NOMO-1 treated with DMSO at 0.1 percent for 48 hours (cell line): ENCODE results near the gene FAM241A.
"Not testable (repeated sequence)": the region's sequence is repeated elsewhere in the genome, so short reads cannot be mapped to it uniquely, and the experiment has no call there.

Experiments used
- DNase-seq: peaks from one replicate; lab custom pipeline; 2025; ENCODE audit not compliant: unreplicated experiment; lab: John Stamatoyannopoulos, UW

Gene FAM241A

GRCh38 chr4:112136551-112136950 lies 8.7 kb upstream of the FAM241A start:
- no peak for DNase-seq

- no peak for DNase-seq
Observed at GRCh38 chr4:112138538-112138937, 6.7 kb upstream of the FAM241A start.

GRCh38 chr4:112140536-112140935 lies 4.7 kb upstream of the FAM241A start:
- no peak for DNase-seq

- DNase-seq: no peak
Observed at GRCh38 chr4:112141366-112142138, 3.7 kb upstream of the FAM241A start.

DNA sequence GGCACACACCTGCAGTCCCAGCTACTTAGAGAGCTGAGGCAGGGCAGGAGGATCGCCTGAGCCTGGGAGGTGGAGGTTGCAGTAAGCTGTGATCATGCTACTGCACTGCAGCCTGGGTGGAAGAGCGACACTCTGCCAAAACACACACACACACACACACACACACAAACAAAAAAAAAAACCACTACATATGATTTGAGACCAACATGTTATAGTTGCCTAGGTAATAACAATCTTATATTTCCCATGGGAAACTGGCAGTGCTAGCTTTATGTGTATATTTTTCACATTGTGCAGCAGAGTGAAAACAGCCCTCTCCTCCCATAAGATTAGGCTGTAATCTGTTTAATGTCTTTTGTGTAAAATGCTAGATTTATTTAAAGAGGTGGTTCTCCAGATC lies 3.1 kb upstream of the FAM241A start:
- DNase-seq: no peak

- DNase-seq: no peak
Observed at GRCh38 chr4:112143781-112144180, 1.5 kb upstream of the FAM241A start.

DNA sequence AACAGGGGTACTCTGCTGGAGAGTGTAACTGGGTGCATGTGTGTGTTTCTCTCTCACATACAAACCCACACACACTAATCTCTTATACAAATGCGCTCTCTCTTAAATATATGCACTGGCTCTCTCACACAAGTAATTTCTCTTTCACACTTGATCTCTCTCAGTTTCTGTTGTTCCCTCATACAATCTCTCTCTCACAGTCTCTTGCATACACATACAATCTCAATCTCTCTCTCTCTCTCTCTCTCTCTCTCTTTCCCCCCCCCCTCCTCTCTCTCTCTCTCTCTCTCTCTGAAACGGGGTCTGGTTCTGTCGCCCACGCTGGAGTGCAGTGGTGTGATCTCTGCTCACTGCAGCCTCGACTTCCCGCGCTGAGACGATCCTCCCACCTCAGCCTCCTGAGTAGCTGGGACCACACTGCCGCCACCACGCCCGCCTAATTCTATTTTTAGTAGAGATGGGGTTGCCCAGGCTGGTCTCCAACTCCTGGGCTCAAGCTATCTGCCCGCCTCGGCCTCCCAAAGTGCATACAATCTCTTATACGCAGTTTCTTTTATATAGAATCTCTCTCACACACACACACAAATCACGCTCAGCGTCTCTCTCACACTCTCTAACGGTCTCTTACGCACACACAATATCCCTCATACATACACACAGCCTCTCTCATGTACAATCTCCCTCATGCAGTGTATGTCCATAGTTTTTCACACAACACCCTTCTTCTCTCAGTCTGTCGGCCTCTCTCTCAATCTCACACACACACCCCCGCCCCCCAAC lies 518 bp upstream of the FAM241A start:
- no peak for DNase-seq

- DNase-seq: peak; percentile 59
Observed at GRCh38 chr4:112145790-112146501, 692 bp downstream of the FAM241A start.

DNA sequence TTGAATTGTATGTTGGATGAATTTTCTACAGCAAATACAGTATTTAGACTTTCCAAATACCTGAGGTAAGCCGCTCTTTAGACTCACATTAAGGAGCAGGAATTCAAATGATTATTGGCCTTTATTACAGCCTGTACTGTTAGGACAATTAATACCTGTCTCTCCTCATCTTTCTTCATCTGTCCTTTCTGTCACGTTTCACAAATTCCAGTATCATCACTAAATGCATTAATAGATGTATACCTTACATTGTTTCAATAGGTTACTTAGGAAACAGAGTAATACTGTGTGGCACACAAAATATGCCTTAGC lies 1.2 kb downstream of the FAM241A start:
- no peak for DNase-seq

DNA sequence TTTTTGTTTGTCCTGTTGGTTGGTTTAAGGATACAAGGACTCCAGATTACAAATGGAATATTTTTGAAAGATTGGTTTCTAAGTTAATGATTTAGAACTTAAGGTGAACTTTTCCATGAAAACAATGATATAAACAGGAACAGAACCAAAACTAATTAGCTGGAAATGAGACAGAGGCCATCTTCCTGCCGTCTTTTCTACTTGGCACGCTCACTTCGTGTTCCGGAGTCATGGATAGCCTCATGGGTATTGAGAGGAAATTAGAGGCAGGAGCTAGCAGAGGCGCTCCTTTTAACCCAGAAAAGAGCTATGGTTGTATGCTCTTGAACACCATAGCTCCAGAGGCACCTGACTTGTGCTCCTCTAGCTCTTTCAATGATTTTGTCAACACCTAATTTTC lies 2.4 kb downstream of the FAM241A start:
- DNase-seq: no peak

DNA sequence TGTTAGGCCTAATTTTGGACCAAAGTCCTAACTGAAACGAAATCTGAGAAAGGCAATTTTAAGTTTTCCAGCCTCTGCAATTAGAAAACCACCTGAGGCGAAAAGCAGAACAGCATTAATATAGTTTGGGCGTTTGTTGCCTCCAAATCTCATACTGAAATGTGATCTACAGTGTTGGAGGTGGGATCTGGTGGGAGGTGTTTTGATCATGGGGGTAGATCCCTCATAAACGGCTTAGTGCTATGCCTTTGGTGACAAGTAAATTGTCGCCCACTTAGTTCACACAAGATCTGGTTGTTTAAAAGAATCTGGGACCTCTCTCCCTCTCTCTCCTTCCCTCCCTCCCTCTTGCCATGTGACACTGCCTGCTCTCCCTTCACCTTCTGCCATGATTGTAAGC lies 5.7 kb downstream of the FAM241A start:
- DNase-seq: no peak

DNA sequence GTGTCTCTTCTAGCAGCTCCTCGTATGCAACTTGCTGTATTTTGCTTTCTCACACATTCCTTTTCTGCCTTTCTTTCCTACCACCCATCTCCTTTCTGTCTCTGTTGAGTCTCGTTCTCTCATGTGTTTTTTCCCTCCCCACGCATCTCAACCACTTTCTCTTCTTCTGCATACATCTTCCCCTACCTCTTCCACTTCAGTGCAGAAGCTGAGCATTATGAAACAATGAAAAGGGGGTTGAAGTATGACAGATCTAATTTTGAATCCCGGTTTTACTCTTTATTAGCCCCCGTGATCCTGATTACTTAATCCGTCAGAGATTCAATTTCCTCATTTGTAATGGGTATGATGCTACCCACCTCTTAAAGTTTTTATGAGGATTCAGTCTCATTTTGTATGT lies 7.3 kb downstream of the FAM241A start:
- DNase-seq: peak; percentile 1

GRCh38 chr4:112153211-112153791 lies 8.0 kb downstream of the FAM241A start:
- DNase-seq: peak; percentile 13

GRCh38 chr4:112156112-112156511 lies 10.9 kb downstream of the FAM241A start:
- no peak for DNase-seq

- no peak for DNase-seq
Observed at GRCh38 chr4:112156553-112156952, 11.3 kb downstream of the FAM241A start.

- DNase-seq: not testable (repeated sequence)
Observed at GRCh38 chr4:112163706-112164105, 18.5 kb downstream of the FAM241A start.

DNA sequence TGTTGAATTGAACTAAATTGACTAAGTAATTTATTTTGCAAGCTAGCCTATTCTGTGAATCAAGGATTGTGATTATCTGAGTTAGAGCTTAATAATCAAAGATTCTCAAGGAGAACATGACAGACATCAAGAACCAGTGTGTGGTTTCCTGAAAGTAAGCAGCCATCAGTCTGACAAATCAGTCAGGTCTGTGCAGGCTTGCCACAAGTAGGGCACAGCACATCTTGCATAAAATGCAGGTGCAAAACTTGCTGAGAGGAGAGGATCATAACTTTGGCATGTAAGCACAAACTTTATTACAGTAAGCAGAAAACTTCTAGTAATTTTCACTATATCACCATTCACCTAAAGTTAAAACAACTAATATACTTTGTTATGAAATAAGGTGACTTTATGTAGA lies 22.5 kb downstream of the FAM241A start:
- no peak for DNase-seq

- DNase-seq: no peak
Observed at GRCh38 chr4:112168719-112169500, 23.7 kb downstream of the FAM241A start.

DNA sequence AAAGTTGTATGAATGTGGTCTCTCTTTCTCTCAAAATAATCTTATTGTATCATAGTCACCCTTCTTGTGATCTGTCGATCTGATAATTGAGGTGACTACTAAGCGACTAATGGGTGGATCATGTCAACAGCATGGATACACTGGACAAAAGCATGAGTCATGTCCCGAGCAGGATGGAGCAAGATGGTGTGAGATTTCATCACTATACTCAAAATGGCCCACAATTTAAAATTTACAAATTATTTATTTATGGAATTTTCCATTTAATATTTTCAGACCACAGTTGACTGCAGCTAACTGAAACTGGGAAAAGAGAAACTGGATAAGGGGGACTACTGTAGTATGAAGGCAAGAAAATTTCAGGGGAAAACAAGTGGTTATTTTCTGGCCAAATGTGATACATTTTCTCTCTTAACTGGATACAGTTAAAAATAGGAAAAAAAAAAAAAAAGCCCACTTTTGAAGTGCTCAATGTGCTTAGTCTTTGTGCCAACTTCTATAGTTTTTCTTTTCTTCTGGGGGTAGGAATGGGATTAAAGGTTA lies 25.3 kb downstream of the FAM241A start:
- DNase-seq: peak; percentile 49

GRCh38 chr4:112171051-112171763 lies 26.0 kb downstream of the FAM241A start:
- DNase-seq: not testable (repeated sequence)
